Adipocyte (in vitro differentiated cells): ENCODE data around the gene PTPN4.

Experiments used
- DNase-seq: peaks from one replicate; pipeline ENCODE4 v3.0.0-alpha.2; 2015; ENCODE audit warnings: low read depth
- H3K27me3 ChIP-seq: replicated peaks from 2 replicates; pipeline ENCODE4 v1.7.0; 2013; ENCODE audit warnings: mild to moderate bottlenecking, low read length, moderate library complexity; ENCODE audit not compliant: control insufficient read depth, insufficient read depth
- H3K36me3 ChIP-seq: 2 replicates; pipeline ENCODE4 v1.7.0; 2013; ENCODE audit warnings: low read length, mild to moderate bottlenecking, moderate library complexity; ENCODE audit not compliant: control insufficient read depth, insufficient read depth, severe bottlenecking
- H3K4me1 ChIP-seq: 2 replicates; pipeline ENCODE4 v1.7.0; 2013; ENCODE audit warnings: mild to moderate bottlenecking, low read length, moderate library complexity; ENCODE audit not compliant: control insufficient read depth, insufficient read depth
- H3K4me3 ChIP-seq: 2 replicates; pipeline ENCODE4 v1.7.0; 2013; ENCODE audit warnings: mild to moderate bottlenecking, low read length, moderate library complexity
- H3K9ac ChIP-seq: 2 replicates; pipeline ENCODE4 v1.7.0; 2013; ENCODE audit warnings: mild to moderate bottlenecking, low read length, moderate library complexity
- H3K9me3 ChIP-seq: 2 replicates; pipeline ENCODE4 v1.7.0; 2013; ENCODE audit warnings: mild to moderate bottlenecking, low read length, moderate library complexity; ENCODE audit not compliant: control insufficient read depth

PTPN4 gene

GRCh38 chr2:119769645-119770044, 9.9 kb downstream of the PTPN4 start:
- no peaks in the 10 kb centered on the region for H3K4me1 ChIP-seq
- no peak overlapping the region for H3K4me3 ChIP-seq
- DNase-seq = no peak
- no peaks in the 10 kb centered on the region for H3K27me3 ChIP-seq
- H3K36me3 ChIP-seq = no peaks in the 10 kb centered on the region
- no peak overlapping the region for H3K9ac ChIP-seq
- H3K9me3 ChIP-seq = no peaks in the 10 kb centered on the region

- no peak for DNase-seq
- Histone ChIP-seq H3K4me3 (no peak overlapping the region), H3K4me1 (no peaks in the 10 kb centered on the region), H3K9ac (no peak overlapping the region), H3K27me3 (no peaks in the 10 kb centered on the region), H3K9me3 (no peaks in the 10 kb centered on the region), H3K36me3 (no peaks in the 10 kb centered on the region)
Measured at GRCh38 chr2:119771331-119771730, 11.6 kb downstream of the PTPN4 start.

GRCh38 chr2:119772128-119772527, 12.4 kb downstream of the PTPN4 start:
- H3K4me1 ChIP-seq = no peaks in the 10 kb centered on the region
- no peaks in the 10 kb centered on the region for H3K9me3 ChIP-seq
- no peak overlapping the region for H3K9ac ChIP-seq
- H3K36me3 ChIP-seq = no peaks in the 10 kb centered on the region
- no peaks in the 10 kb centered on the region for H3K27me3 ChIP-seq
- DNase-seq = peak; percentile 60
- no peak overlapping the region for H3K4me3 ChIP-seq

GRCh38 chr2:119772767-119773166, 13.0 kb downstream of the PTPN4 start:
- Histone ChIP-seq H3K9me3 (no peaks in the 10 kb centered on the region), H3K9ac (no peak overlapping the region), H3K36me3 (no peaks in the 10 kb centered on the region), H3K27me3 (no peaks in the 10 kb centered on the region), H3K4me1 (no peaks in the 10 kb centered on the region), H3K4me3 (no peak overlapping the region)
- no peak for DNase-seq

GRCh38 chr2:119774026-119774425, 14.3 kb downstream of the PTPN4 start:
- DNase-seq = no peak
- Histone ChIP-seq H3K4me1 (no peaks in the 10 kb centered on the region), H3K27me3 (no peaks in the 10 kb centered on the region), H3K9ac (no peak overlapping the region), H3K9me3 (no peaks in the 10 kb centered on the region), H3K4me3 (no peak overlapping the region), H3K36me3 (no peaks in the 10 kb centered on the region)

DNA sequence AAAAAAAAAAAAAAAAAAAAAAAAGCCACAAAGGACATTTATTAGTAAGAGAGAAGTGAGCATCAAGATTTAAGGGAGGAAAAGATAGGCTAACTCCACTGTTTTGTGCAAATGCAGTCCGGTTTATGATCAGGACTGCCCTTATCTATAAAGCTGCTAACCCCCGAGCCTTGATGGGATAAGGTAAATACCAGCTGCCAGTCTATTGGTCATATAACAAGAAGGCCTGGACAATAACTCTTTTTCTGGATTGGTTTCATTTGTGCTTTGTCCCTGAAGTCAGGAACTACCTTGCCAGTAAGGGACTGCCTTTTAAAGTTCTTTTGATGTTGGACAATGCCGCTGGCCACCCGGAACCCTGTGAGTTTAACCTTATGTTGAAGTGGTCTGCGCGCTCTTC, 15.4 kb downstream of the PTPN4 start:
- Histone ChIP-seq H3K9ac (no peak overlapping the region), H3K4me1 (no peaks in the 10 kb centered on the region), H3K4me3 (no peak overlapping the region), H3K36me3 (no peaks in the 10 kb centered on the region), H3K9me3 (no peaks in the 10 kb centered on the region), H3K27me3 (no peaks in the 10 kb centered on the region)
- no peak for DNase-seq

DNA sequence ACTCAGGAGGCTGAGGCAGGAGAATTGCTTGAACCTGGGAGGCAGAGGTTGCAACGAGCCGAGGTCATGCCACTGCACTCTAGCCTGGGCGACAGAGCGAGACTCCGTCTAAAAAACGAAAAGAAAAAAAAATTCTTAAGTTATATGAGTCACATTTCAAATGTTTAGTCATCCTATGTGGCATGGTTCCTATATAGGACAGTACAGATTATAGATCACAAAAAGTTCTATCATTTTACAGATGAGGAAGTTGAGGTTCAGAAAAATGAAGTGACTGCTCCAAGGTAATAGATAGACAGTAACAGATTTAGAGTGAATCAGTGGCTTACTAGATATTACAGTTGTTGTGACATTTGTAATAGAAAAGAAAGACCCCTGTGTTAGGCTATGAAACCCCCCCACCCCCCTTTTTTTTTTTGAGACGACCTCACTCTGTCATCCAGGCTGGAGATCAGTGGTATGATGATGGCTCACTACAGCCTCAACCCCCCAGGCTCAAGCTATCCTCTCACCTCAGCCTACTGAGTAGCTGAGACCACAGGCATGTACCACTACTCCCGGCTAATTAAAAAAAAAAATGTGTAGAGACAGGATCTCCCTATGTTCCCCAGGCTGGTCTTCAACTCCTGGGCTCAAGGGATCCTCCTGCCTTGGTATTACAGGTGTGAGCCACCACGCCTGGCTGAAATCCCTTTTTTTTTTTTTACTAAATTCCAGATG, 22.7 kb downstream of the PTPN4 start:
- DNase-seq = no peak
- no peaks in the 10 kb centered on the region for H3K27me3 ChIP-seq
- H3K4me1 ChIP-seq = no peaks in the 10 kb centered on the region
- H3K4me3 ChIP-seq = no peak overlapping the region
- no peak overlapping the region for H3K9ac ChIP-seq
- H3K36me3 ChIP-seq = no peaks in the 10 kb centered on the region
- no peaks in the 10 kb centered on the region for H3K9me3 ChIP-seq

GRCh38 chr2:119784876-119785275, 25.2 kb downstream of the PTPN4 start:
- H3K4me1 ChIP-seq = no peaks in the 10 kb centered on the region
- no peaks in the 10 kb centered on the region for H3K36me3 ChIP-seq
- DNase-seq = no peak

GRCh38 chr2:119786295-119786694, 26.6 kb downstream of the PTPN4 start:
- no peak overlapping the region for H3K4me3 ChIP-seq
- peaks cover 13% of the 10 kb centered on the region for H3K9me3 ChIP-seq
- H3K9ac ChIP-seq = no peak overlapping the region
- no peaks in the 10 kb centered on the region for H3K4me1 ChIP-seq
- no peak for DNase-seq
- no peaks in the 10 kb centered on the region for H3K36me3 ChIP-seq
- H3K27me3 ChIP-seq = no peaks in the 10 kb centered on the region

More at GRCh38 chr2:119784876-119785275, 25.2 kb downstream of the PTPN4 start:
- H3K27me3 ChIP-seq = no peaks in the 10 kb centered on the region
- no peak overlapping the region for H3K9ac ChIP-seq
- no peak overlapping the region for H3K4me3 ChIP-seq
- H3K9me3 ChIP-seq = peaks cover 2% of the 10 kb centered on the region

- no peak for DNase-seq
- Histone ChIP-seq H3K4me1 (no peaks in the 10 kb centered on the region), H3K36me3 (no peaks in the 10 kb centered on the region), H3K4me3 (no peak overlapping the region), H3K9me3 (peaks cover 13% of the 10 kb centered on the region), H3K9ac (no peak overlapping the region), H3K27me3 (no peaks in the 10 kb centered on the region)
Measured at GRCh38 chr2:119788752-119789151, 29.0 kb downstream of the PTPN4 start.

DNA sequence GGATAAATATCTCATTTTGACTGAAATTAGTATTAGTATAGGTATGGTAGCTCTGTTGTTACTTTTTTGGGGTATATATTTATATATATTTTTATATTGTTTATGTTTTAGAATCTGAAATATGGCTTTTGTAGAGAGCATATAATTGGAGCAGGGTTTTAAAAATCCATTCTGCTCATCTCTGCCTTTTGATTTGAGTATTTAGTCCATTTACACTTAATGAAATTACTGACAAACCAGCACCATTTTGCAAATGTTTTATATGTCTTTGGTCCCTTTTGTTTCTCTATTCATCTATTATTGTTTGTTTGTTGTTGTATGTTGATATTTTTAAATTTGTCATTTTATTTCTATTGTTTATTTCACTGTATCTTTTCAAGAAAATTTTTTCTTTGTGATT, 30.7 kb downstream of the PTPN4 start:
- H3K9me3 ChIP-seq = peaks cover 13% of the 10 kb centered on the region
- H3K4me3 ChIP-seq = peak overlapping the region; percentile 18
- no peak overlapping the region for H3K9ac ChIP-seq
- H3K36me3 ChIP-seq = peaks cover 3% of the 10 kb centered on the region
- no peaks in the 10 kb centered on the region for H3K27me3 ChIP-seq
- no peak for DNase-seq
- H3K4me1 ChIP-seq = no peaks in the 10 kb centered on the region

DNA sequence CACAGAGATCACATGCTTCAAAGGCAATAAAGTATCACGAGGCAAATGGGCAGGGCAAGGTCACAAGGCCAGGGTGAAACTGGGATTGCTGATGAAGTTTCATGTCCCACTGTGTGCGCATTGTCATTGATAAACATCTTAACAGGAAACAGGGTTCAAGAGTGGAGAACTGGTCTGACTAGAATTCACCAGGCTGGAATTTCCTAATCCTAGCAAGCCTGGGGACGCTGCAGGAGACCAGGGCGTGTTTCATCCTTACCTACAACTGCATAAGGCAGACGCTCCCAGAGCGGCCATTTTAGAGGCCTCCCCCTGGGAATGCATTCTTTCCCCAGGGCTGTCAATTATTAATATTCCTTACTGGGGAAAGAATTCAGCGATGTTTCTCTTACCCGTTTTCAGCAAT, 33.2 kb downstream of the PTPN4 start:
- Histone ChIP-seq H3K4me3 (no peak overlapping the region), H3K36me3 (peaks cover 3% of the 10 kb centered on the region), H3K4me1 (no peaks in the 10 kb centered on the region), H3K27me3 (no peaks in the 10 kb centered on the region), H3K9me3 (peaks cover 13% of the 10 kb centered on the region), H3K9ac (no peak overlapping the region)
- no peak for DNase-seq
